Testis (tissue), 2 donors: ENCODE data around the gene GOLPH3.

ENCODE experiments used
- POLR2A ChIP-seq: fragments of 450-650 bp; IDR thresholded peaks from one replicate; pipeline ENCODE4 v1.6.1; 2017; ENCODE audit warnings: antibody characterized with exemption, mild to moderate bottlenecking, moderate library complexity
- TF ChIP-seq, protein P1 (sequence below), 3 experiments: fragments of 450-650 bp in 2 of 3; fragments of 200-600 bp in 1 of 3; sonication (generic) in 1 of 3; IDR thresholded peaks; one replicate each; pipeline ENCODE4 v1.5.1; 2016 to 2019; ENCODE audit warnings: antibody characterized with exemption in 3 of 3, mild to moderate bottlenecking in 2 of 3, moderate library complexity in 1 of 3

GRCh38 chr5:32174011-32174870, at the start of gene GOLPH3:
- TF ChIP-seq, protein P1, sequence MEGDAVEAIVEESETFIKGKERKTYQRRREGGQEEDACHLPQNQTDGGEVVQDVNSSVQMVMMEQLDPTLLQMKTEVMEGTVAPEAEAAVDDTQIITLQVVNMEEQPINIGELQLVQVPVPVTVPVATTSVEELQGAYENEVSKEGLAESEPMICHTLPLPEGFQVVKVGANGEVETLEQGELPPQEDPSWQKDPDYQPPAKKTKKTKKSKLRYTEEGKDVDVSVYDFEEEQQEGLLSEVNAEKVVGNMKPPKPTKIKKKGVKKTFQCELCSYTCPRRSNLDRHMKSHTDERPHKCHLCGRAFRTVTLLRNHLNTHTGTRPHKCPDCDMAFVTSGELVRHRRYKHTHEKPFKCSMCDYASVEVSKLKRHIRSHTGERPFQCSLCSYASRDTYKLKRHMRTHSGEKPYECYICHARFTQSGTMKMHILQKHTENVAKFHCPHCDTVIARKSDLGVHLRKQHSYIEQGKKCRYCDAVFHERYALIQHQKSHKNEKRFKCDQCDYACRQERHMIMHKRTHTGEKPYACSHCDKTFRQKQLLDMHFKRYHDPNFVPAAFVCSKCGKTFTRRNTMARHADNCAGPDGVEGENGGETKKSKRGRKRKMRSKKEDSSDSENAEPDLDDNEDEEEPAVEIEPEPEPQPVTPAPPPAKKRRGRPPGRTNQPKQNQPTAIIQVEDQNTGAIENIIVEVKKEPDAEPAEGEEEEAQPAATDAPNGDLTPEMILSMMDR (IDR thresholded peaks at IDR 0.05): peak in 1 of 3 experiments; percentile 10
- peak; percentile 84 for TF ChIP-seq POLR2A
